NCI-H2107 (cell line): ENCODE results near the gene PTTG1.

Experiments
- DNase-seq: peaks from one replicate; lab custom pipeline; 2025; lab: John Stamatoyannopoulos, UW

The PTTG1 gene

GRCh38 chr5:160421625-160422258 is at the start of gene PTTG1:
TSS of gene PTTG1 (plus strand) at chr5:160421855. CDS start at chr5:160422313, 458 bp downstream.
- peak; percentile 69 for DNase-seq

GRCh38 chr5:160375166-160375565 is 46.5 kb upstream of the PTTG1 start:
- DNase-seq = no peak

DNA sequence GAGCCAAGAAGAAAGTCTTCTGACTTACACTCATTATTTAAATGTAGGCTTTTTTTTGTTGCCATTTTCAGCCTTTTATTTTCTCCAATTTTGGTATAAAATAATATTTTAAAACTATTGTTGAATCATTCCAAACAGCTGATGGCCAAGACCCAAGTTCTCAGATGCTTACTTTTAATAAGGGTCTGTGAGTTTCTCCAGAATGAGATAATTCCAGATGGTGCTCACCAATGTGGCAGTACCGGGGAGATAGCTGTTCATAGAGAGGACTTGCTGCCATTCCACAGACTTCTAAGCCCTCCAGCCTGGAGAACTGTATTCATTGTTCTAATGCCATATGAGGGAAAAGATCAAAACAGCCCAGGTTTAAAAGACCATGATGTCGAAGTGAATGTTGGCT is 46.0 kb upstream of the PTTG1 start:
- no peak for DNase-seq

DNA sequence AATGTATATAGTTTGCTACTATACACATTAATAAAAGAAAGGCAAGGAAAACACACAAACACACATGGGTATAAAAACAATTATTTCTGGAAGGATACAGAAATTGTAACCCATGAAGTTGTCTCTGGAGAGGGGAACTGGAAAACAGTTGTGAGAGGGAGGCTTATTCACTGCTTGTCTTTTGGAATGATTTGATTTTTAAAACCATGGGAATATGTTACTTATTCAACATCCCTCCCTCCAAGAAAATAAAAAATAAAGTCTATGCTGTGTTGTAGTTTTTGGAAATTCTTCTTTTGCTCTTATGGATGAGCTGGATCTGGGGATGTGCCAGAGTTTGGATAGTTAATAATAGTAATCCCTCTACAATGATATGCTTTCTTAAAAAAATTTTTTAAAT is 45.2 kb upstream of the PTTG1 start:
- DNase-seq = no peak

DNA sequence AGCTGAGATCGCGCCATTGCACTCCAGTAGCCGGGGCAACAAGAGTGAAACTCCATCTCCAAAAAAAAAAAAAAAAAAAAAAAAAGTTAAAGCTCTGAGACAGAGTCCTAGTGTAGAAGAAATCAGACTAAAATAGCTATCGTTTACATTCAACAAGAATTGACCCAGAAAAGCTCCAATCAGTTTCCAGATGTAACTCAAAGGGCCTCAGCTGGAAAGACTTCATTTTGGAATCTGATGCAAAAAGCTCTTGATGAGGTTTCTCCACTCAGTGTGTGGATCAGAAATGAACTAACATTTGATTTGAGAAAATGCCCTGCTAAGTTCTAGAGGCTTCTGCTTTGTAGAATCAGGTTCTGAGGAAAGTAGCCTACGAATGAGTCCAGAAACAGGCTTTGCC is 44.0 kb upstream of the PTTG1 start:
- DNase-seq = no peak

- DNase-seq = no peak
Observed at GRCh38 chr5:160378330-160378729, 43.3 kb upstream of the PTTG1 start.

DNA sequence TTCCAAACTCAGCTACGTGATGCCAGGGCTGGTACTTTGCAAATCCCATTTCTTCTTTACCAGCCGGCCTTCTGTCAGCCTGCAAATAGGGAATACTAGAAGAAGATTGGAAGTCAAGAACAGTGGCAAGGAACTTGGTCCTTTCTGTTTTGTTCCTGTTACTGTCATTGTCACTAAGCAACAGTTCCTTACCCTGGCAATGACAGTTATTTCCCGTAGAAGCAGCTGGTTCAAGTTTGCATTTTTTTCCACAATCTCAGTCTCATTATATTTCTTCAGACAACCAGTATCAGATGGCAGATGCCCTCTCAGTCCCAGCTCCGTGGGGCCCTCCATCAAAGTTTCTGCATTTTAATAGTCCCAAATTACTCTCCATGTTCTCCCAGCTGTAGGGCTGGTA is 42.1 kb upstream of the PTTG1 start:
- DNase-seq = no peak

- DNase-seq = no peak
Observed at GRCh38 chr5:160380041-160380440, 41.6 kb upstream of the PTTG1 start.

DNA sequence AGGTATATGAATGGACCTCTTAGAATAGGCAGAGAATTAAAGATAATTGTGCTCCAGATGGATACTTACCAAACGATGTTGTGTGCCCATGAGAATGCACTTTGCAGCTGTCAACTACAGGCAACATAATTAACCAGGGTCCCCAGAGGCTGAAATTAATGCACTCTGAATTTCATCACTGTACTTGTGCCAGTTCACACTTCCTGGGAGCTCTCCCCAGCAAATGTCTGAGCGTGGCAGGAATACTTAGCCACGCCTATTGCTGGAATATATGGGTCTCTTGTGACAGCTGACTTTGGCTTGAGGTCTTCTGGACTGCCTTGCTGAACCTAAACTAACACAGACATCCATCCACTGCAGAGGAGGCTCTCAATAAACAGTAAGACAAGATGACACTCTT is 39.3 kb upstream of the PTTG1 start:
- peak; percentile 5 for DNase-seq

- DNase-seq = no peak
Observed at GRCh38 chr5:160384681-160385080, 37.0 kb upstream of the PTTG1 start.

DNA sequence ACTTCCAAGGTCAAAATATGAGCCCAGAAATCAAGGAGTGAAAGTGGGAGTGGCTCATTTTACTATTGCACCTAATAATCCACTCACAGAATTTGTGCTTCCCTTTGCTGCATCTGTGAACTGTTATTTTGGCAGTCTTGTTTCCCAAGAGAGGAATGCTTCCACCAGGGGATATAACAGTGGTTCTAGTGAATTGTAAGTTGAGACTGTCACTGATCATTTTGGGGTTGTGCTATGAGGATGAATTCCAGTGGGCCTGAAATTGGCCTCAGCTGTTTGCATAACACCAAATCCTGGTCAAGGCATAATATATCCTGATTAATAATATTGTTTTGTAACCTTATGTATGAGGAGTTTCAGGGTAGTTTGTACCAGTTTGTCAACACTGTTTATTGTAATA is 36.2 kb upstream of the PTTG1 start:
- DNase-seq = no peak

- DNase-seq = no peak
Observed at GRCh38 chr5:160387445-160387844, 34.2 kb upstream of the PTTG1 start.

DNA sequence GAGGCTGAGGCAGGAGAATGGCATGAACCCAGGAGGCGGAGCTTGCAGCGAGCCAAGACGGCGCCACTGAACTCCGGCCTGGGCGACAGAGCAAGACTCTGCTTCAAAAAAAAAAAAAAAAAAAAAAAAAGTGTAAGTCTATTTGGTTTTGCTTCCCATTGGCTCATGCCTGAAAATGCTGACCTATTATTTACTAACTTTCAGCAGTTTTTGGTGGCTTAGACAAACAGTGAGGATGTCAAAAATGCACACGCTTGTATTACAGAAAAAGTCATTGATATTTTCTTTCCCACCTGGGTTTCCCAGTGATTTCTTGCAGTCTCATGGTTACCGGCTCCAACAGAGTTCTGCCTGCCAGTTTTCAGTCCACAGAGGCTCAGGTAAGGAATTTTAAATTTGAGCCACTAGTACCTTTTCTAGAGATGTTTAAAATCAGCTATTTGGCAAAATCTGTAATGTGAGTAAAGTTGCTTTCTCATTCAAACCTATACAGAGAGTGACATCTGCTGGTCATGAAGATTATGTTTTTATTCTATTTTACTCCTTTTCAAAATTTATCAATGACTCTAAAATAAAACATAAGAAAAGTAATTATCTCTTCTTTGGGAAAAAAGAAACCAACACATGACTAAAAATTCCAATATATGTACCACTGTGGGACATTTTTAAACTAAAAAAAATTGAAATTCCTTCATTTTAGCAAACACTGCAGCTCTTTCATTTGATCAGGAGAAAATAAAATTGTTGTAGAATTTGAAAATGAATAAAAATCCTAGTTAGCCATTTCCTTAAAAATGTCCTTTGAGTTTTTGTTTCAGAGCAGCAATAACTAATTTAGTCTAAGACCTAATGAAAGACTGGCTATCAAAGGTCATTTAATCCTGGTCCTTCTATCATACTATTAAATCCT is 30.6 kb upstream of the PTTG1 start:
- DNase-seq = no peak

GRCh38 chr5:160395111-160395510 is 26.5 kb upstream of the PTTG1 start:
- DNase-seq = no peak

- no peak for DNase-seq
Observed at GRCh38 chr5:160397492-160397891, 24.2 kb upstream of the PTTG1 start.

GRCh38 chr5:160398806-160399205 is 22.8 kb upstream of the PTTG1 start:
- no peak for DNase-seq

GRCh38 chr5:160399402-160400353 is 22.0 kb upstream of the PTTG1 start, which contains the start of gene FAM200C:
TSS of gene FAM200C (minus strand) at chr5:160400054. CDS start at chr5:160395490, 4,564 bp downstream.
- DNase-seq = peak; percentile 77

- peak; percentile 59 for DNase-seq
Observed at GRCh38 chr5:160418561-160419457, 2.8 kb upstream of the PTTG1 start, which contains the start of gene SLU7. TSS of gene SLU7 (minus strand) at chr5:160419081. CDS start at chr5:160415294, 3,787 bp downstream.

- DNase-seq = no peak
Observed at GRCh38 chr5:160419458-160420330, 2.0 kb upstream of the PTTG1 start.

DNA sequence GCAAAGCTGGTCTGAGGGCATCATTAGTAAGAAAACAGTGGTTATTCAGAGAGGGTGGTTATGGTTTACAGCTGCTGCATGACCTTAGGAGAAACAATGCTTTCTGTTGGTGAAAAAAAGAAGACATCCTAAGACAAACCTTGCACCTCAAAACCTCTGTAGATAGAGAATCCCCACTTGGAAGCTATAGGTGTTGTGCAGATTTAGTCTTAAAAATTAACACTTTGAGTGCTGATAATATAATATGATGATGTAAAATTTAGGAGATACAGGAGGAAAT is 1.4 kb upstream of the PTTG1 start:
- DNase-seq = no peak
